Progenitor cell of endocrine pancreas (in vitro differentiated cells): ENCODE measurements around the gene POLR1B. TPM values are rescaled to one million over a fixed set of nuclear protein-coding genes. Genes with fewer than 3 reads are reported as not detected.

Experiments used
- DNase-seq: peaks from one replicate; pipeline ENCODE4 v3.0.0; 2021; ENCODE audit warnings: low spot score; ENCODE audit not compliant: unreplicated experiment
- H3K27ac Mint-ChIP-seq: 2 replicates; pipeline ENCODE4 v1.8.0; 2021; ENCODE audit warnings: mild to moderate bottlenecking, moderate library complexity, mixed read lengths
- H3K27me3 Mint-ChIP-seq: 2 replicates; pipeline ENCODE4 v1.8.0; 2021; ENCODE audit warnings: mixed read lengths
- H3K36me3 Mint-ChIP-seq: 2 replicates; pipeline ENCODE4 v1.8.0; 2022; ENCODE audit warnings: mixed read lengths; ENCODE audit not compliant: insufficient read depth
- H3K4me1 Mint-ChIP-seq: 2 replicates; pipeline ENCODE4 v1.8.0; 2021; ENCODE audit warnings: low read depth, mixed read lengths
- H3K4me3 Mint-ChIP-seq: 2 replicates; pipeline ENCODE4 v1.8.0; 2021; ENCODE audit warnings: low read depth, mild to moderate bottlenecking, moderate library complexity, mixed read lengths
- H3K9me3 Mint-ChIP-seq: 2 replicates; pipeline ENCODE4 v1.8.0; 2021; ENCODE audit warnings: low read depth, mixed read lengths
- total RNA-seq: library from RNA; stranded (reverse); gene quantifications from 2 replicates; pipeline ENCODE4 v1.2.1, GENCODE V29; 2021
- TF ChIP-seq, protein P1 (sequence below): fragments of 200-600 bp; sonication (generic); IDR thresholded peaks from one replicate; pipeline ENCODE4 v1.5.0; 2021; ENCODE audit warnings: antibody characterized with exemption, mild to moderate bottlenecking; ENCODE audit not compliant: unreplicated experiment

POLR1B gene
- total RNA-seq, 1 donor from 2014 or later: 35.9 TPM

DNA sequence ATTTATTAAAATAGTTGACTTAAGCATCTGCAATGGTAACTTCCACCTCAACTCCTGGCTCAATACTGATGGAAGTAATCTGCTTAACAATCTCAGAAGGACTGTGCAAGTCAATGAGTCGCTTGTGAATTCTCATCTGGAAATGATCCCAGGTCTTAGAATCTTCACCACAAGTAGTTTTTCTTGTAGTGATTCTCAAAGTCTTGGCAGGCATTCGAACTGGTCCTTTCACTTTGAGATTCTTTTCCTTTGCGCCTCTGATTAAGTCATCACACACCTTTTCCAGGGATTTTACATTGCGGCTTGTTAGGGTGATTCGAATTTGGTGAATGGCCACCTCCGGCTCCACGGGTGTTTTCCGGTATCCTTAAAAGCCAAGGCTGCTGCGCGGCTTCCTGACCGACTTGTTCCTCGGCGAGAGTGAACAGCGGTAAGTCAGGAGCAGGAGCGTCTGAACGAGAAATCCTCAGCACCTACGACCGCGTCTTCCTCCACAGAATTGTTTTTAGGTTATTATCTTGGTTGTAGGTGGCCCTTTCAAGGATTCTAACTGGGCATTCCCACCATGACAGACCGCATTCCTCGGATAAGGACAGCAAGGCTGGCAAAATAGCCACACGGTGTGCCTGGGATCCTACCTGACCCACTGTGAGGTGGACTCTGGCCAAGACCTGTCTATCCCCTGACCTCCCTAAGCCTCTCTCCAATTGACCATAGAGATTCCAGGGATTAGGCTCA lies 79.7 kb downstream of the POLR1B start:
- TF ChIP-seq, protein P1, sequence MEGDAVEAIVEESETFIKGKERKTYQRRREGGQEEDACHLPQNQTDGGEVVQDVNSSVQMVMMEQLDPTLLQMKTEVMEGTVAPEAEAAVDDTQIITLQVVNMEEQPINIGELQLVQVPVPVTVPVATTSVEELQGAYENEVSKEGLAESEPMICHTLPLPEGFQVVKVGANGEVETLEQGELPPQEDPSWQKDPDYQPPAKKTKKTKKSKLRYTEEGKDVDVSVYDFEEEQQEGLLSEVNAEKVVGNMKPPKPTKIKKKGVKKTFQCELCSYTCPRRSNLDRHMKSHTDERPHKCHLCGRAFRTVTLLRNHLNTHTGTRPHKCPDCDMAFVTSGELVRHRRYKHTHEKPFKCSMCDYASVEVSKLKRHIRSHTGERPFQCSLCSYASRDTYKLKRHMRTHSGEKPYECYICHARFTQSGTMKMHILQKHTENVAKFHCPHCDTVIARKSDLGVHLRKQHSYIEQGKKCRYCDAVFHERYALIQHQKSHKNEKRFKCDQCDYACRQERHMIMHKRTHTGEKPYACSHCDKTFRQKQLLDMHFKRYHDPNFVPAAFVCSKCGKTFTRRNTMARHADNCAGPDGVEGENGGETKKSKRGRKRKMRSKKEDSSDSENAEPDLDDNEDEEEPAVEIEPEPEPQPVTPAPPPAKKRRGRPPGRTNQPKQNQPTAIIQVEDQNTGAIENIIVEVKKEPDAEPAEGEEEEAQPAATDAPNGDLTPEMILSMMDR: no peak
- Mint-ChIP-seq H3K27ac (no peak overlapping the region), H3K9me3 (no peaks in the 10 kb centered on the region), H3K36me3 (no peaks in the 10 kb centered on the region), H3K27me3 (peaks cover 18% of the 10 kb centered on the region), H3K4me1 (peaks cover 2% of the 10 kb centered on the region), H3K4me3 (no peak overlapping the region)
- DNase-seq: no peak

DNA sequence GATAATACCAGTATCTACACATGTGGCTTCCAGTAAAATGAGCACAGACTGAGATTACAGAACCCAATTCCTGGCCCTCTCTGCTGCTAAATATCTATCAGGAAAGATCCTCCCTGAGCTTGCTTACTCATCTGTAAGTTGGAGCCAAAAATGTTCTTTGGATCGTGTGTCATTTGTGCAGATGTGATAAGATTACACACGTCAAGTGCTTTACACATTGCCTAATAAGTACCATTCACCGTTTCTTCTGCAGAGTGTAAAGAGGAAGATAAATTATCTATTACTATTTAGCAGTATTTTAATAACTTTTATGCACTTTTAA lies 80.2 kb downstream of the POLR1B start:
- Mint-ChIP-seq H3K9me3 (no peaks in the 10 kb centered on the region), H3K36me3 (no peaks in the 10 kb centered on the region), H3K27me3 (peaks cover 18% of the 10 kb centered on the region), H3K27ac (no peak overlapping the region), H3K4me3 (no peak overlapping the region), H3K4me1 (peaks cover 2% of the 10 kb centered on the region)
- DNase-seq: no peak
- TF ChIP-seq, protein P1: no peak

DNA sequence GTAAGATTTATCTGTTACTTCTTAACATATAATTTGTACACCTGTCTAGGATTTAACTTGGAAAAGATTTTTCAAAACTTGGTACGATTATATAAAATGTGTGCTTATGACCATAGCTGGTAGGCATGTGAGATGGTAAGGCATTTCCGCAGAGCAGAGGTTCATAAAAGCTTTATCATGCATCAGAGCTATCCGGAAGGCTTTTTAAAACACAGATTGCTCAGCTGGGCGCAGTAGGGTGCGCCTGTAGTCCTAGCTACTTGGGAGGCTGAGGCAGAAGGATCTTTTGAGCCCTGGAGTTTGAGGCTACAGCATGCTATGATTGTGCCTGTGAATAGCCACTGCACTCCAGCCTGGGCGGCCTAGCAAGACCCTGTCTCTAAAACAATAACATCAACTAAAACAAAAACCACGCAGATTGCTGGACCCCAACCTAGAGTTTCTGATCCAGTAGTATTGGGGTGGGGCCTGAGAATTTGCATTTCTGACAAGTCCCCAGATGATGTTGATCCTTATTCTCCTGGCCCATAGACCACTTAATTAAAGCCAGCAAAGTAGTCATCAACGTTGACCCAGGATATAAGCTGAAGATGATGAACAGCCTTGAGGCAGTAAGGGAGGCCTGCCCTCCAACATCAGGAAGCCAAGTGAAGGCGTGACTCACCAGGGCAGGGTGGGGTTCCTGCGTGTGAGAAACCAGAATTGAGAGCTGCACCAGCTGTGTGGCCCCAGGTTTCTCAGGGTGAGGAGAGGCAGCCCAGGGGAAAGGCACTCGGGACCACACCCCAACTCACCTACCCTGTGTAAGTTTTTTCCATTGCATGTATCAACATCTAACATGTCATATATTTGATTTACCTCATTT lies 81.9 kb downstream of the POLR1B start:
- peaks cover 2% of the 10 kb centered on the region for H3K4me1 Mint-ChIP-seq
- H3K4me3 Mint-ChIP-seq: no peak overlapping the region
- H3K27me3 Mint-ChIP-seq: peaks cover 18% of the 10 kb centered on the region
- no peak overlapping the region for H3K27ac Mint-ChIP-seq
- TF ChIP-seq, protein P1: no peak
- DNase-seq: no peak
- H3K36me3 Mint-ChIP-seq: no peaks in the 10 kb centered on the region
- no peaks in the 10 kb centered on the region for H3K9me3 Mint-ChIP-seq

DNA sequence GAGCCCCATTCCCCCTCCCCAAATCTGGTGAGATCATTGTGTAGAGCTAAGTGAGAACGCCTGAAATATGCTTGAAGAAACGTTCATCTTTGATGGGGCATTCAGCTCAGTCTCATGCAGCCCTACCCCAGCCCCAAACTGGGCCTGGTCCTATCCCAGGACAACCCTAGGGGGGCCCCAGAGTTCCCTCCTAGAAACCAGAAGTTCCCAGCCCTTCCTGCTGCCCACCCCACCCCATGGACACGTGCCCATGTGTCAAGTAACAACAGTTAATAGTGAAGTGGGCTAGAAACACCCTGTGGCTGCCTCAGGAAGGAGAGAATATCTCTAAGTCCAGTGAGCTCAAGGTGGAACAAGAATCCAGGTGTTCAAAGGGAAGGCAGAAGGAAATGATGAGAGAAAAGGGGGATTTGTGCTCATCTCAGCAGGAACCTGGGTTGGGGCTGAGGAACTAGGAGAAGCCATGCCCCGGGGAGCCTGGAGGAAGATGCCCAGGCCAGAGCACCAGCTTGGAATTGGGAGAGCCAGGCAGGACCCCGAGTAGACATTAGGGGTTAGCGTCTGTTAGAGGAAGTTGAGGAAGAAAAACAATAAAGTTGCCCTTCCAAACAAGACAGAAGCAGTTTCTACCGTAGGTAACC lies 83.3 kb downstream of the POLR1B start:
- no peaks in the 10 kb centered on the region for H3K9me3 Mint-ChIP-seq
- TF ChIP-seq, protein P1: no peak
- H3K27me3 Mint-ChIP-seq: peaks cover 22% of the 10 kb centered on the region
- no peaks in the 10 kb centered on the region for H3K36me3 Mint-ChIP-seq
- no peak overlapping the region for H3K27ac Mint-ChIP-seq
- no peak for DNase-seq
- no peak overlapping the region for H3K4me3 Mint-ChIP-seq
- peaks cover 2% of the 10 kb centered on the region for H3K4me1 Mint-ChIP-seq

DNA sequence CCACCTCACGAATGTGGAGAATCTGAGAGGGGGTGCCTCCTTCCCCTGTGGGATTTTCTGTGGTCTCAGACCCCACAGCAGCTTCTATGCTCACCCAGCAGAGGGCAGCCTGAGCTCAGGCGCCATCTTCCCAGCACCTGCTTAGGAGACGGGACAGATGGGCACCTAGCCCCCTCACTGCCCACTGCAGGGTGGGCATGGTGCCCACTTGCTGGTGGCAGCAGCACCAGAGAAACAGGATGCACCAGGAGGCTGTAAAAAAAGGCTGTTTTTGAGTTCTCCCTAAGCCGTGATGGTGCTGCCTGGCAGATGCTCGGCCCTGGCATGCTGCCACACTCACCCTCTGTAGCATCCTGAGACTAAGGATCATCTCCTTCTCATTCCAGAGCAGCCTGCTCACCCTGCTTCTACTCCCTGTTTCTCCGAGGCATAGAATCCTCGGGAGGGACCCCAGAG lies 84.4 kb downstream of the POLR1B start:
- no peaks in the 10 kb centered on the region for H3K9me3 Mint-ChIP-seq
- H3K4me1 Mint-ChIP-seq: peaks cover 9% of the 10 kb centered on the region
- H3K27ac Mint-ChIP-seq: no peak overlapping the region
- TF ChIP-seq, protein P1: peak; percentile 71
- no peak overlapping the region for H3K4me3 Mint-ChIP-seq
- H3K27me3 Mint-ChIP-seq: peaks cover 20% of the 10 kb centered on the region
- no peaks in the 10 kb centered on the region for H3K36me3 Mint-ChIP-seq
- peak; percentile 18 for DNase-seq
